T-helper 22 cell (primary cell): ENCODE results near the gene REV3L.
A peak's percentile ranks its signal among the peaks of the same experiment; 100 is the strongest.
"Not testable (repeated sequence)": the region's sequence is repeated elsewhere in the genome, so short reads cannot be mapped to it uniquely, and the experiment has no call there.

Source experiments
- DNase-seq: peaks from one replicate; pipeline ENCODE4 v3.0.0-alpha.2; 2020; ENCODE audit warnings: low read depth

Gene REV3L

DNA sequence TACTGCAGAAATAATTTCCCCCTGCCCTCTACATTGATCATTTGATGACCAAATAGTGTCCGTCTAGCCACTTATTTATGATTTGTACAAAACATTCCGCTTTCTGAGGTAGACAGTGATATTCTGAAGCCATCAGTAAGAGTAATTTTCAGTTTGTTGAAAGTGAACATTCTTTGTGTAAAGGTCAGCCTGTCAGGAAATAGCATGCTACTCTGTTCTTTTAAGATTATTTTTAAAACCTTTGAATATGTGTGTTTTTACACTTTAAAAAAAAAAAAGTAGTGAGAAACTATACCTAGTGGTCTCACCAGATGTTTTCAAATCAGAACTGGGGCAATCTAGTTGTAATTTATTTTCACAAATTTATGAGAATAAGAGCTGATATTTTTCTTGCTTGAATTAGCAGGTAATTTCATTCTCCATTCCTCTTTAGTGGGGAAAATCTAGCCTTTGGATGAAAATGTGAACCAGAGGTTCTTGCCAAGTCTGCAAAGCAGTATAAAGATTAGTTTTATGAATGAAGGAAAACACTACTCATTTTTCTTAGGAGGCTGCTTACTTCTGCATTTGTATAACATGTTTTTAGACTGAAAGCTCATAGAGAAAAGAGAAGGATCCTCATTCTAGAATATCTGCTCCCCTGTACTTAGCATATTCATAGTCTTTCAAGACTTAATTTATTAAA lies 12.1 kb upstream of the REV3L start:
- DNase-seq, result no peak

DNA sequence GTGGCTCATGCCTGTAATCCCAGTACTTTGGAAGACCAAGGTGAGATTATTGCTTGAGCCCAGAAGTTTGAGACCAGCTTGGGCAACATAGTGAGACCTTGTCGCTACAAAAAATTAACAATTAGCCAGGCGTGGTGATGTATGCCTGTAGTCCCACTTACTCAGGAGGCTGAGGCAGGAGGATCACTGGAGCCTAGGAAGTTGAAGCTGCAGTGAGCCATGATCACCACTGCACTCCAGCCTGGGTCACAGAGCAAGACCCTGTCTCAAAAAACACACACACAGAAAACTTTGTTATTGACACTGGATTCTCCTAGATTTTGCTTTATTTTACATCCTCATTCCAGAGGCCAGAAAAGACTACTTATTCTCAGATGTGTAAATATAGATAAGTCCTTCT lies 9.5 kb upstream of the REV3L start:
- DNase-seq, result no peak

DNA sequence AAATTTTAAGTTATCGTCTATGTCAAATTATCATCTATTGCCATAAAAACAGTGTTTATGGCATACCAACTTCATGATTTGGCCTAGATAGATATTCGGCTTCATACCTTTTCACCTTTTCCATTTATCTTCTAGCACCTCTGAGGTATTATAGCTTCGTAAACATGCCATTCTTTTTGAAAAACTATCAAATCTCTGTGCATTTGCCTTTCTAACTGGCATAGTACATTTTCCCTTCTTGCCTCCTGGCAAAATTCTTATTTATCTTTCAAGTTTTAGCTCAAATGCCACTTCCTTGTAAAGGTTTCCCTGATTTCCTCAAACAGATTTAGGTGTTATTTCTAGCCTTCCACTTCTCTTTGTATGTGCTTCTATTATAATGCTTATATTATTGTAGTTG lies 7.0 kb upstream of the REV3L start:
- DNase-seq, result no peak

DNA sequence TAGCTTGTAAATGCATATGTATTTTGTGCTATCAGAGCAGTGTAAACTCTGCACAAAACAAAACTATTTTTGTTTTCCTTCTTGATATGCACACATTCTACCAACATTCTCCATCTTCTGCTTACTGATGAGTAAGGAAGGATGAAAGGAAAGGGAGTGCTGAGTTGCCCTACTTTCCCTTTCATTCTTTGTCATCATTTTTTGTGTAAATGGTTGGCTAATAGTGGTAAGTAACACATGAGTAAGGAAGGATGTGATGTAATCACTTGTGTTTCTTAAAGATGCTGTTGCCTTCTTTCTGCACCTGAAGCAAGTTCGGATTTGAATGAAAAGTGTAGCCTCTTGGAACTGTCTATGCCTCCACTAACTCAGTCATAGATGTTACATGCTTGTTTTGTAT lies 4.6 kb upstream of the REV3L start:
- DNase-seq, result no peak

GRCh38 chr6:111486921-111487320 lies 3.9 kb upstream of the REV3L start:
- DNase-seq, result no peak

GRCh38 chr6:111486475-111486874 lies 3.5 kb upstream of the REV3L start:
- no peak for DNase-seq

DNA sequence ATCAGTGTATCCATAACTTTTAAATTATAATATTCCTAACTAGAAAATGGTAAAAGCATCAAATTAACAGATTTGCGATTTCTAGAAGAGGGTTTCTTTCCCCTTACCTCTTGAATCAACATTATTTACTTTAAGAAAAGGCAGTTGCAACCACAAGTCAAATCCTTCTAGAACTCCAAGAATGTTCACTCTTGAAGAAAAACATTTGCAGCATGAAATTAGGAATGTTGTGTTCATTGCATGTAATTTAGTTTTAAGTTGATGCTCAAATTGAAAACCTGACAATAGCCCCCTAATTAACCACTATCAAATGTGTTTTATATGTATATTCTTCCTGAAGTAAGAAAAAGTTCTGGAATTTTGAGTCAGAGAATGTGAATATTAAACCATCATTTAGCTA lies 2.3 kb upstream of the REV3L start:
- DNase-seq, result no peak

- DNase-seq, result no peak
These were observed 1.6 kb upstream of the REV3L start for GRCh38 chr6:111484633-111484930.

DNA sequence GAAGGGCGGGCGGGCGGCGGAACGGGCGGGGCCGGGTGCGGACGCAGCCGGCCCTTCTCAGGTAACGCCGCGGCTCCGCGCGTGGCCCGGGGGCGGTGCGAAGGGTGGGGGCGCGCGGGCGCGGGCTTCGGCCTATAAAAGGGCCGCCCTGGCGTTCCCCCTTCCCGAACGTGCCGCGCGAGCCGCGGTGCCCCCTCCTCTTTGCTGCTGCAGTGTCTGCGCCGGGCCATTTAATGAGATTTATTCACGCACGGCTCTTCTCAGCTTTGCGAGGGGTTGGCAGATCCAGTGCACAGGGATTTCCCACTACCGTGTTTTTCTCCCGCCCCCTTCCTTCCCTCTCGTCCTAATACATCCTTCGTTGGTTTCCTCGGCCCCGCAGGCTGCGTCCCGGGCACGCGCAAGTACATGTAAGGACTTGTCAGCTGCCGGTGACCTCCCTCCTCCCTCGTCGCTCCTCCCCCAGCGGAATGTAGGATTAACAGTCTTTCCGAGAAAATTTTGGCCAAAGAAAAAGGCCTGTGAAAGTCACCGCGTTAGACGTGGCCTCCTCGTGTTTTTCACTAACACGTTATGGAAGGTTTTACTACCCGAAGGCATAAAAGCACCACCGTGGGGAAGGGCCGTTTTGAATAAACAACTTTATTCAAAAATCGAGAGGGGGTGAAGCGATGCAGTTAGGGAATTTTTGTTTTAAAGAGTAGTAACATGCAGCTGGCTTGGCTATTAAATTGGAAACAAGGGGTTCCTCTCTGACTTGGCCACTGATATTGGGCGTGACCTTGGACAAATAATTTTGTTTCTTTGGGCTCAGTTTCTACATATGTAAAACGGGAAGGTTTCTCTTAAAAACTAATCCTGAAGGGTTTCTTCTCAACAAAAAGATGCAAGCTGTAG lies 966 bp upstream of the REV3L start:
- peak; percentile 79 for DNase-seq

GRCh38 chr6:111482188-111482958 lies 645 bp downstream of the REV3L start:
- peak; percentile 43 for DNase-seq

DNA sequence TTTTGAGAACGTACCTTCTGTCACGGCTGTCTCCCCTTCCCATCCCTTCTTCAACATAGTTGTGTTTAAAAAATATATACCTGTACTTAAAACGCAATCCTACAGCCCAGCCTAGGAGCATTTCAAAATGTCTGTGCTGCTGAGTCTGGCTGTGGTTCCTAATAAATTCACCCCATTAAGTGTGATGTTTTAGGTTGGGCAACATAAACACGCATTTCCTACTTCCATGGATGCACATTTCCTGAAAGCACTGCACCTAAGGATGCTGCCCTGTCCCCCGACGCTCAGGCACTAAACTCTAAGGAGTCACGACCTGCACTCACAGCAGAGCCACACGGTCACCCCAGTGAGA lies 1.2 kb downstream of the REV3L start:
- DNase-seq, result no peak

- DNase-seq, result no peak
These were observed 1.8 kb downstream of the REV3L start for GRCh38 chr6:111480988-111481822.

- no peak for DNase-seq
These were observed 4.3 kb downstream of the REV3L start for GRCh38 chr6:111478749-111479148.

DNA sequence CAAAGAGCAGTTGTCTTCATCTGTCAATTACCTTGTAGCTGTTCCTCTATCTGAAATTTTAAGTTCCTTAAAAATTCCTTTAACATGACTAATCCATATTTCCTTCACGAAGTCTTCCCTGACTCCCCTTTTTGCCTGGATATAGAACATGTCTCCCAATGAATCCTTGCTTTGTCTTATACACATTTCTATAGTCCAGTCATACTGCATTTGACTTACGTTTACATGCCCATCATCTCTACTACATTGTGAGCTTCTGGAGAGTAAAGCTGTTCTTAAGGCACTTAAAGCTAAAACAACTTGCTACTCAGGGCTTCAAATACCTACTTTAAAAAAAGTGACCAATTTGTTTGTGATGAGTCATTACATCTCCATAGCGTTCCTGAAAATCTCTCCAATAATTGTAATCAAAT lies 4.9 kb downstream of the REV3L start:
- DNase-seq, result no peak

GRCh38 chr6:111477481-111477938 lies 5.5 kb downstream of the REV3L start:
- DNase-seq, result no peak

GRCh38 chr6:111476061-111476460 lies 7.0 kb downstream of the REV3L start:
- not testable (repeated sequence) for DNase-seq

DNA sequence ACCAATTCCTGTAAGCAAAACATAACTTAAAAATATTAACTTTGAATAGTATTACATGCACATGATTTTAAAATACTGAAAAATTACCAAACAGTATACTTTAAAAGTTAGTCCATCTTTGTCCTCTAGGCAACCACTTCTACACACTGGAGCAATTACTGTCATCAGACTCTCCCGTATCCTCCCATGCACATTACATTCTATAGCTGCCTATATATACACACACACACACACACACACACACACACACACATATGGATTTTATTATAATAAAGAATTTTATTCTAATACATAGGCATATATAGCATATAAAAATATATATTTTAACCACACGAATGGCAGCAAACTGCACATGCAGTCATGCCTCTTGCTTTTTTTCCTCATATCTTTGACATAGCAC lies 8.2 kb downstream of the REV3L start:
- DNase-seq, result no peak

DNA sequence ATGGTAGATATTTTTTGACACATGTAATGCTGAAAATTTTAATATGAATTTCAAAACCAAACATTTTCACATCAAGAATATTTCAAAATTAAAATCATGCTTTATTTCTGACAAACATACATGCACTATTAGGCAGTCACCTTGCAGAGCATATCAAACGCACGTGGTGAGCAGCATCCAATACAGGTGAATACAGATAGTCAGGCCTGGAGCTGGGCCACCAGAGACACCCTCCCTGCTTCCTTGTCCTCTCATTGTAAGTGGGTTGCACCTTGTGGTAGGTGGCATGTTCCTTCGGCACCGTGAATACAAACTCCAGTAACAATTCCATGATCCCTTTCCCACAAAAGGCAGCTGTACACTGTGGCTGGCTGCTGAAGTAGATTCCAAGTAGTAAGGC lies 8.9 kb downstream of the REV3L start:
- DNase-seq, result no peak

DNA sequence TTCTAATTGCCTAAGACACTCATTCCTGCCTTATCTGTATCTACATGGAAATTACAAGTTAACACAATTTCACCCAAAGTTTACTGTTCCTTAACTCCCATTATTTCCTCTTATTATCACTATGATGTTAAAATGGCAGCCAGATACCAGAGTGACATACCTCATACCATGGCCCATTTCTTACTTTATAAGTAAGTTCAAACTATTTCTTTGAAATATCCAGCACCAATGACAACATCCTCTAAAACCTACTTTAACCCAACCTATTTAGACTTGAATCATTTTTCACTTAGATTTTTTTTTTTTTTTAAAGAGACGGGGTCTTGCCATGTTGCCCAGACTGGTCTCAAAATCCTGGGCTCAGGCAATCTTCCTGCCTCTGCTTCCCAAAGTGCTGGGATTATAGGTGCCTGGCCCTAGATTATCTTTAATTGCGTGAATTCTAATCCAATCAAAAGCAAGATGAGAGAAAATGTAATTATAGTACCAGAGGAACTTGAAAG lies 10.0 kb downstream of the REV3L start:
- DNase-seq, result no peak

- no peak for DNase-seq
These were observed 11.1 kb downstream of the REV3L start for GRCh38 chr6:111471958-111472357.

DNA sequence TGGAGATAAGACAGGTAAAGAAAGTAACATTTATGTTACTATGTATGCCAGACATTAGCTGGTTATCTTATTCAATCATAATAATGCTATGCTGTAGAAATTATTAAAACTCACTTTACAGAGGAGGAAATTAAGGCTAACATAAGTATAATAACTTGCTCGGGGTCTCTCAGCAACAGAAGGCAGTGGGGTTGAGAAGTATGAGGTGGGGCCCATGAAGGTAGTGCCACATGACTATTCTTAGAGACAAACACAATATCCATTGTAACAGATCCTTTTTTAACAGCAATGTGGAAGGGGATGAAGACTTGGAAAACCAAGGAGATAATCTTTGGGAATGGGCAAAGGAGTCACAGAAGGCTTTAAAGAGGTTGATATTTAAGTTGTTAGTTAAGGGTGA lies 11.5 kb downstream of the REV3L start:
- no peak for DNase-seq

- DNase-seq, result no peak
These were observed 12.0 kb downstream of the REV3L start for GRCh38 chr6:111470991-111471390.
